ENCODE results near the gene VAV3.

The VAV3 gene

GRCh38 chr1:107830075-107830474 is 134.9 kb downstream of the VAV3 start:
- Histone ChIP-seq H3K27ac (replicated peaks) (peak overlapping the region; percentile 54), H3K27me3 (ENCODE audit: insufficient read depth, poor library complexity, severe bottlenecking) (no peaks in the 10 kb centered on the region), H3K4me3 (replicated peaks; ENCODE audit: insufficient read depth, low read length) (no peak overlapping the region)
- no peak for DNase-seq (ENCODE audit: low read depth in 1 of 2, low spot score in 1 of 2)
- TF ChIP-seq CTCF (IDR thresholded peaks at IDR 0.05; ENCODE audit: insufficient read depth, low read length) = no peak
- TF ChIP-seq POLR2AphosphoS5 (IDR thresholded peaks at IDR 0.05; ENCODE audit: low read depth) = no peak
- TF ChIP-seq SPI1 (IDR thresholded peaks at IDR 0.05; ENCODE audit: borderline replicate concordance, low read depth) = no peak
- no peak for TF ChIP-seq REST (IDR thresholded peaks at IDR 0.05; ENCODE audit: insufficient replicate concordance, low read depth)
- TF ChIP-seq GABPA (IDR thresholded peaks at IDR 0.05; ENCODE audit: low read depth) = no peak

- H3K27me3 ChIP-seq (ENCODE audit: insufficient read depth, poor library complexity, severe bottlenecking) = no peaks in the 10 kb centered on the region
- H3K27ac ChIP-seq (replicated peaks) = peak overlapping the region; percentile 54
- DNase-seq (ENCODE audit: low read depth in 1 of 2, low spot score in 1 of 2) = peak in 1 of 2 experiments; percentile 35
- TF ChIP-seq GABPA (IDR thresholded peaks at IDR 0.05; ENCODE audit: low read depth) = no peak
- TF ChIP-seq CTCF (IDR thresholded peaks at IDR 0.05; ENCODE audit: insufficient read depth, low read length) = no peak
- no peak; the same call in 1 of the 2 replicates for TF ChIP-seq POLR2AphosphoS5 (IDR thresholded peaks at IDR 0.05; ENCODE audit: low read depth)
- TF ChIP-seq REST (IDR thresholded peaks at IDR 0.05; ENCODE audit: insufficient replicate concordance, low read depth) = no peak
- TF ChIP-seq SPI1 (IDR thresholded peaks at IDR 0.05; ENCODE audit: borderline replicate concordance, low read depth) = peak; percentile 78
- H3K4me3 ChIP-seq (replicated peaks; ENCODE audit: insufficient read depth, low read length) = no peak overlapping the region
Measured at GRCh38 chr1:107829036-107829770, 135.8 kb downstream of the VAV3 start.

- TF ChIP-seq POLR2AphosphoS5 (IDR thresholded peaks at IDR 0.05; ENCODE audit: low read depth) (no peak), GABPA (IDR thresholded peaks at IDR 0.05; ENCODE audit: low read depth) (no peak)
- Histone ChIP-seq H3K27ac (replicated peaks) (no peak overlapping the region), H3K27me3 (ENCODE audit: insufficient read depth, poor library complexity, severe bottlenecking) (no peaks in the 10 kb centered on the region), H3K4me3 (replicated peaks; ENCODE audit: insufficient read depth, low read length) (no peak overlapping the region)
- no peak for DNase-seq (ENCODE audit: low read depth in 1 of 2, low spot score in 1 of 2)
Measured at GRCh38 chr1:107824946-107825345, 140.0 kb downstream of the VAV3 start.

GRCh38 chr1:107821340-107821739 is 143.6 kb downstream of the VAV3 start:
- no peak for TF ChIP-seq CTCF (IDR thresholded peaks at IDR 0.05; ENCODE audit: insufficient read depth, low read length)
- no peak for TF ChIP-seq POLR2AphosphoS5 (IDR thresholded peaks at IDR 0.05; ENCODE audit: low read depth)
- TF ChIP-seq GABPA (IDR thresholded peaks at IDR 0.05; ENCODE audit: low read depth) = no peak
- TF ChIP-seq REST (IDR thresholded peaks at IDR 0.05; ENCODE audit: insufficient replicate concordance, low read depth) = no peak
- no peak for TF ChIP-seq SPI1 (IDR thresholded peaks at IDR 0.05; ENCODE audit: borderline replicate concordance, low read depth)
- Histone ChIP-seq H3K4me3 (replicated peaks; ENCODE audit: insufficient read depth, low read length) (no peak overlapping the region), H3K27me3 (ENCODE audit: insufficient read depth, poor library complexity, severe bottlenecking) (no peaks in the 10 kb centered on the region), H3K27ac (replicated peaks) (no peak overlapping the region)
- no peak for DNase-seq (ENCODE audit: low read depth in 1 of 2, low spot score in 1 of 2)
